ENCODE measurements around the gene ZG16.

GRCh38 chr16:29734786-29735185 is 43.3 kb upstream of the ZG16 start:
- TF ChIP-seq, protein P1, sequence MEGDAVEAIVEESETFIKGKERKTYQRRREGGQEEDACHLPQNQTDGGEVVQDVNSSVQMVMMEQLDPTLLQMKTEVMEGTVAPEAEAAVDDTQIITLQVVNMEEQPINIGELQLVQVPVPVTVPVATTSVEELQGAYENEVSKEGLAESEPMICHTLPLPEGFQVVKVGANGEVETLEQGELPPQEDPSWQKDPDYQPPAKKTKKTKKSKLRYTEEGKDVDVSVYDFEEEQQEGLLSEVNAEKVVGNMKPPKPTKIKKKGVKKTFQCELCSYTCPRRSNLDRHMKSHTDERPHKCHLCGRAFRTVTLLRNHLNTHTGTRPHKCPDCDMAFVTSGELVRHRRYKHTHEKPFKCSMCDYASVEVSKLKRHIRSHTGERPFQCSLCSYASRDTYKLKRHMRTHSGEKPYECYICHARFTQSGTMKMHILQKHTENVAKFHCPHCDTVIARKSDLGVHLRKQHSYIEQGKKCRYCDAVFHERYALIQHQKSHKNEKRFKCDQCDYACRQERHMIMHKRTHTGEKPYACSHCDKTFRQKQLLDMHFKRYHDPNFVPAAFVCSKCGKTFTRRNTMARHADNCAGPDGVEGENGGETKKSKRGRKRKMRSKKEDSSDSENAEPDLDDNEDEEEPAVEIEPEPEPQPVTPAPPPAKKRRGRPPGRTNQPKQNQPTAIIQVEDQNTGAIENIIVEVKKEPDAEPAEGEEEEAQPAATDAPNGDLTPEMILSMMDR (IDR thresholded peaks at IDR 0.05; ENCODE audit: borderline replicate concordance, extremely low read depth, low read length, poor library complexity, severe bottlenecking): no peak
- TF ChIP-seq EZH2 (IDR thresholded peaks at IDR 0.05; ENCODE audit: borderline replicate concordance, low read depth, low read length, severe bottlenecking): no peak

All from DND-41 (cell line).